ENCODE measurements around the gene SIRT5.
A peak's percentile ranks its signal among the peaks of the same experiment; 100 is the strongest.

The SIRT5 gene

GRCh38 chr6:13643125-13643524 lies 68.7 kb downstream of the SIRT5 start:
- Histone ChIP-seq H3K27me3 (ENCODE audit: control insufficient read depth, insufficient read depth, low read length) (no peaks in the 10 kb centered on the region), H3K27ac (ENCODE audit: low read length) (no peak overlapping the region), H3K9me3 (ENCODE audit: control insufficient read depth, low read depth, low read length) (no peaks in the 10 kb centered on the region), H3K36me3 (ENCODE audit: control insufficient read depth, low read depth, low read length) (peaks cover 6% of the 10 kb centered on the region), H3K4me3 (ENCODE audit: low read length) (no peak overlapping the region), H3K4me1 (ENCODE audit: control insufficient read depth, low read depth, low read length) (no peaks in the 10 kb centered on the region), H3K9ac (ENCODE audit: low read length) (no peak overlapping the region)

- no peaks in the 10 kb centered on the region for H3K9me3 ChIP-seq (ENCODE audit: control insufficient read depth, low read depth, low read length)
- H3K4me1 ChIP-seq (ENCODE audit: control insufficient read depth, low read depth, low read length) = no peaks in the 10 kb centered on the region
- no peak overlapping the region for H3K4me3 ChIP-seq (ENCODE audit: low read length)
- H3K27me3 ChIP-seq (ENCODE audit: control insufficient read depth, insufficient read depth, low read length) = no peaks in the 10 kb centered on the region
- no peaks in the 10 kb centered on the region for H3K36me3 ChIP-seq (ENCODE audit: control insufficient read depth, low read depth, low read length)
- no peak overlapping the region for H3K27ac ChIP-seq (ENCODE audit: low read length)
- no peak overlapping the region for H3K9ac ChIP-seq (ENCODE audit: low read length)
Measured at GRCh38 chr6:13648850-13649249, 74.4 kb downstream of the SIRT5 start.

- H3K27me3 ChIP-seq (ENCODE audit: control insufficient read depth, insufficient read depth, low read length) = no peaks in the 10 kb centered on the region
Measured at GRCh38 chr6:13649393-13649792, 75.0 kb downstream of the SIRT5 start.

GRCh38 chr6:13653296-13653695 lies 78.9 kb downstream of the SIRT5 start:
- no peak overlapping the region for H3K27ac ChIP-seq (ENCODE audit: low read length)
- H3K27me3 ChIP-seq (ENCODE audit: control insufficient read depth, insufficient read depth, low read length) = no peaks in the 10 kb centered on the region
- peaks cover 3% of the 10 kb centered on the region for H3K36me3 ChIP-seq (ENCODE audit: control insufficient read depth, low read depth, low read length)
- no peak overlapping the region for H3K9ac ChIP-seq (ENCODE audit: low read length)
- no peaks in the 10 kb centered on the region for H3K9me3 ChIP-seq (ENCODE audit: control insufficient read depth, low read depth, low read length)
- no peak overlapping the region for H3K4me3 ChIP-seq (ENCODE audit: low read length)
- peaks cover 3% of the 10 kb centered on the region for H3K4me1 ChIP-seq (ENCODE audit: control insufficient read depth, low read depth, low read length)

More at GRCh38 chr6:13649393-13649792, 75.0 kb downstream of the SIRT5 start:
- no peak overlapping the region for H3K9ac ChIP-seq (ENCODE audit: low read length)
- no peak overlapping the region for H3K27ac ChIP-seq (ENCODE audit: low read length)
- H3K4me1 ChIP-seq (ENCODE audit: control insufficient read depth, low read depth, low read length) = no peaks in the 10 kb centered on the region
- H3K9me3 ChIP-seq (ENCODE audit: control insufficient read depth, low read depth, low read length) = no peaks in the 10 kb centered on the region
- no peaks in the 10 kb centered on the region for H3K36me3 ChIP-seq (ENCODE audit: control insufficient read depth, low read depth, low read length)
- H3K4me3 ChIP-seq (ENCODE audit: low read length) = no peak overlapping the region

- Histone ChIP-seq H3K27ac (ENCODE audit: low read length) (no peak overlapping the region), H3K9me3 (ENCODE audit: control insufficient read depth, low read depth, low read length) (no peaks in the 10 kb centered on the region), H3K4me1 (ENCODE audit: control insufficient read depth, low read depth, low read length) (peaks cover 3% of the 10 kb centered on the region), H3K9ac (ENCODE audit: low read length) (no peak overlapping the region), H3K36me3 (ENCODE audit: control insufficient read depth, low read depth, low read length) (peaks cover 3% of the 10 kb centered on the region), H3K27me3 (ENCODE audit: control insufficient read depth, insufficient read depth, low read length) (no peaks in the 10 kb centered on the region), H3K4me3 (ENCODE audit: low read length) (no peak overlapping the region)
Measured at GRCh38 chr6:13654496-13654895, 80.1 kb downstream of the SIRT5 start.

GRCh38 chr6:13655700-13656099 lies 81.3 kb downstream of the SIRT5 start:
- no peak overlapping the region for H3K27ac ChIP-seq (ENCODE audit: low read length)
- no peak overlapping the region for H3K4me3 ChIP-seq (ENCODE audit: low read length)
- H3K27me3 ChIP-seq (ENCODE audit: control insufficient read depth, insufficient read depth, low read length) = no peaks in the 10 kb centered on the region
- H3K36me3 ChIP-seq (ENCODE audit: control insufficient read depth, low read depth, low read length) = peaks cover 3% of the 10 kb centered on the region
- peak overlapping the region; percentile 22 for H3K9ac ChIP-seq (ENCODE audit: low read length)
- H3K4me1 ChIP-seq (ENCODE audit: control insufficient read depth, low read depth, low read length) = peaks cover 3% of the 10 kb centered on the region
- no peaks in the 10 kb centered on the region for H3K9me3 ChIP-seq (ENCODE audit: control insufficient read depth, low read depth, low read length)

- Histone ChIP-seq H3K36me3 (ENCODE audit: control insufficient read depth, low read depth, low read length) (peaks cover 3% of the 10 kb centered on the region), H3K9ac (ENCODE audit: low read length) (no peak overlapping the region), H3K27me3 (ENCODE audit: control insufficient read depth, insufficient read depth, low read length) (no peaks in the 10 kb centered on the region), H3K4me3 (ENCODE audit: low read length) (no peak overlapping the region), H3K4me1 (ENCODE audit: control insufficient read depth, low read depth, low read length) (peaks cover 18% of the 10 kb centered on the region), H3K27ac (ENCODE audit: low read length) (no peak overlapping the region), H3K9me3 (ENCODE audit: control insufficient read depth, low read depth, low read length) (no peaks in the 10 kb centered on the region)
Measured at GRCh38 chr6:13660273-13660672, 85.9 kb downstream of the SIRT5 start.

- peaks cover 15% of the 10 kb centered on the region for H3K4me1 ChIP-seq (ENCODE audit: control insufficient read depth, low read depth, low read length)
- no peak overlapping the region for H3K4me3 ChIP-seq (ENCODE audit: low read length)
- peaks cover under 1% of the 10 kb centered on the region for H3K36me3 ChIP-seq (ENCODE audit: control insufficient read depth, low read depth, low read length)
- no peaks in the 10 kb centered on the region for H3K27me3 ChIP-seq (ENCODE audit: control insufficient read depth, insufficient read depth, low read length)
- no peak overlapping the region for H3K27ac ChIP-seq (ENCODE audit: low read length)
- no peaks in the 10 kb centered on the region for H3K9me3 ChIP-seq (ENCODE audit: control insufficient read depth, low read depth, low read length)
- H3K9ac ChIP-seq (ENCODE audit: low read length) = no peak overlapping the region
Measured at GRCh38 chr6:13660893-13661292, 86.5 kb downstream of the SIRT5 start.

- Histone ChIP-seq H3K4me3 (ENCODE audit: low read length) (no peak overlapping the region), H3K9ac (ENCODE audit: low read length) (no peak overlapping the region), H3K9me3 (ENCODE audit: control insufficient read depth, low read depth, low read length) (no peaks in the 10 kb centered on the region), H3K27ac (ENCODE audit: low read length) (no peak overlapping the region), H3K36me3 (ENCODE audit: control insufficient read depth, low read depth, low read length) (no peaks in the 10 kb centered on the region), H3K4me1 (ENCODE audit: control insufficient read depth, low read depth, low read length) (peaks cover 15% of the 10 kb centered on the region), H3K27me3 (ENCODE audit: control insufficient read depth, insufficient read depth, low read length) (no peaks in the 10 kb centered on the region)
Measured at GRCh38 chr6:13661647-13662046, 87.2 kb downstream of the SIRT5 start.

- Histone ChIP-seq H3K27ac (ENCODE audit: low read length) (peak overlapping the region; percentile 61), H3K36me3 (ENCODE audit: control insufficient read depth, low read depth, low read length) (no peaks in the 10 kb centered on the region), H3K27me3 (ENCODE audit: control insufficient read depth, insufficient read depth, low read length) (no peaks in the 10 kb centered on the region), H3K4me1 (ENCODE audit: control insufficient read depth, low read depth, low read length) (peaks cover 15% of the 10 kb centered on the region), H3K9ac (ENCODE audit: low read length) (no peak overlapping the region), H3K9me3 (ENCODE audit: control insufficient read depth, low read depth, low read length) (no peaks in the 10 kb centered on the region), H3K4me3 (ENCODE audit: low read length) (no peak overlapping the region)
Measured at GRCh38 chr6:13662651-13663334, 88.4 kb downstream of the SIRT5 start.

GRCh38 chr6:13663986-13664385 lies 89.6 kb downstream of the SIRT5 start:
- Histone ChIP-seq H3K27me3 (ENCODE audit: control insufficient read depth, insufficient read depth, low read length) (no peaks in the 10 kb centered on the region), H3K9ac (ENCODE audit: low read length) (no peak overlapping the region), H3K9me3 (ENCODE audit: control insufficient read depth, low read depth, low read length) (no peaks in the 10 kb centered on the region), H3K4me1 (ENCODE audit: control insufficient read depth, low read depth, low read length) (peaks cover 21% of the 10 kb centered on the region), H3K27ac (ENCODE audit: low read length) (no peak overlapping the region), H3K4me3 (ENCODE audit: low read length) (no peak overlapping the region), H3K36me3 (ENCODE audit: control insufficient read depth, low read depth, low read length) (no peaks in the 10 kb centered on the region)

Data from iPS-18a (cell line).